IMR-90 (cell line): Measurements from ENCODE around the gene ZFAND2A.

Experiments used
- FOS ChIP-seq: fragments of 150-350 bp; IDR thresholded peaks from 2 replicates; pipeline ENCODE4 v1.6.1; 2016; ENCODE audit warnings: low read depth, low read length
- TF ChIP-seq, protein P1 (sequence below): conservative IDR thresholded peaks from 2 replicates; pipeline ENCODE4 v1.5.1; 2012; ENCODE audit warnings: mild to moderate bottlenecking, low read depth, low read length, improper control_type of control experiment

DNA sequence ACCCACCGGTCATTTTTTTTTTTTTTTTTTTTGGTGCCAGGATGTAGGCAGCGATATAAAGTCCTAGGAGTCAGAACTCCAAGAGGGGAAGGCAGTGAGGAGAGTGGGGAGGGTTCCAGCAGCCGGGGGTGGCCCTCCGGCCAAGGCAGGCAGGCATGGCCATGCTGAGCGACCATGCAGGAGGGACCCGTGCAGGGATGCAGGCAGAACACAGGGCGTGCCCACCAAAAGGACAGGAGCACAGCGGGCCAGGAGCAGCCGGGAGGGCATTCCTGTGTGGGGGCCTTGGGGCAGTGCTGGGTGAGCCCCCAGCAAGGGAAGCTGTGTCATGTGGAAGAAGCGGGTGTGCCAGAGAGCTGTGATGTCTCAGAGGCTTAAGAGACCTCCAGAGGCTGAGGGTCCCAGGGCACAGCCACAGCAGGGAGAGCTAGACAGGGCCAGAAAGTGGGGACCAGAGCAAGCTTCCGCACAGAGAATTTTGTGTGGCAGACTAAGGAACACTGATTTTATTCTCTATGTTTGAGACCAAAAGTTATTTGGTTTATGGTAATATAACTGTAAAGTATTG lies 5.7 kb downstream of the ZFAND2A start:
- TF ChIP-seq, protein P1, sequence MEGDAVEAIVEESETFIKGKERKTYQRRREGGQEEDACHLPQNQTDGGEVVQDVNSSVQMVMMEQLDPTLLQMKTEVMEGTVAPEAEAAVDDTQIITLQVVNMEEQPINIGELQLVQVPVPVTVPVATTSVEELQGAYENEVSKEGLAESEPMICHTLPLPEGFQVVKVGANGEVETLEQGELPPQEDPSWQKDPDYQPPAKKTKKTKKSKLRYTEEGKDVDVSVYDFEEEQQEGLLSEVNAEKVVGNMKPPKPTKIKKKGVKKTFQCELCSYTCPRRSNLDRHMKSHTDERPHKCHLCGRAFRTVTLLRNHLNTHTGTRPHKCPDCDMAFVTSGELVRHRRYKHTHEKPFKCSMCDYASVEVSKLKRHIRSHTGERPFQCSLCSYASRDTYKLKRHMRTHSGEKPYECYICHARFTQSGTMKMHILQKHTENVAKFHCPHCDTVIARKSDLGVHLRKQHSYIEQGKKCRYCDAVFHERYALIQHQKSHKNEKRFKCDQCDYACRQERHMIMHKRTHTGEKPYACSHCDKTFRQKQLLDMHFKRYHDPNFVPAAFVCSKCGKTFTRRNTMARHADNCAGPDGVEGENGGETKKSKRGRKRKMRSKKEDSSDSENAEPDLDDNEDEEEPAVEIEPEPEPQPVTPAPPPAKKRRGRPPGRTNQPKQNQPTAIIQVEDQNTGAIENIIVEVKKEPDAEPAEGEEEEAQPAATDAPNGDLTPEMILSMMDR = no peak
- no peak for TF ChIP-seq FOS
